NCI-H526 (cell line): Measurements from ENCODE around the gene CNTROB.

Source experiments
- DNase-seq, 2 experiments: peaks; one replicate each; lab custom pipeline; 2025; lab: John Stamatoyannopoulos, UW

Gene CNTROB

DNA sequence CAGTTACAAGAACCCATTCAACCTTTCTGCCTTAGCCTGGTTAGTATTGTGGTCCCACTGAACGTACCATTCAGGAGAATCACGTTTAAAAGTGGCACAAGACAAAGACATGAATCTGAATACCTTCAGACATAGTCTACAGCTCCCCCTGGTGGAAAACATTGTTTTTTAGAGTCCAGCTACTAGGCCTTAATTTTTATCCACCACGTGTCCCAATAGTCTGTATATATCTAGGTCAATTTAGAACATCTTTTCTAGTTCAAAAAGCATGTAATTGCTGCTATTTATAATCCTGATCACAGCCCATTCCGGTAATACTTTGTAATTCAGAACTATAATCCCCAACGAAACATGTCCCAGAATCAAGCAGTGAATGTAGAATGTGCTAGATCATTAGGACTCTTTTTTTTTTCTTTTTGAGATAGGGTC is 56.8 kb downstream of the CNTROB start:
- peak; percentile 76 to 90 for DNase-seq

DNA sequence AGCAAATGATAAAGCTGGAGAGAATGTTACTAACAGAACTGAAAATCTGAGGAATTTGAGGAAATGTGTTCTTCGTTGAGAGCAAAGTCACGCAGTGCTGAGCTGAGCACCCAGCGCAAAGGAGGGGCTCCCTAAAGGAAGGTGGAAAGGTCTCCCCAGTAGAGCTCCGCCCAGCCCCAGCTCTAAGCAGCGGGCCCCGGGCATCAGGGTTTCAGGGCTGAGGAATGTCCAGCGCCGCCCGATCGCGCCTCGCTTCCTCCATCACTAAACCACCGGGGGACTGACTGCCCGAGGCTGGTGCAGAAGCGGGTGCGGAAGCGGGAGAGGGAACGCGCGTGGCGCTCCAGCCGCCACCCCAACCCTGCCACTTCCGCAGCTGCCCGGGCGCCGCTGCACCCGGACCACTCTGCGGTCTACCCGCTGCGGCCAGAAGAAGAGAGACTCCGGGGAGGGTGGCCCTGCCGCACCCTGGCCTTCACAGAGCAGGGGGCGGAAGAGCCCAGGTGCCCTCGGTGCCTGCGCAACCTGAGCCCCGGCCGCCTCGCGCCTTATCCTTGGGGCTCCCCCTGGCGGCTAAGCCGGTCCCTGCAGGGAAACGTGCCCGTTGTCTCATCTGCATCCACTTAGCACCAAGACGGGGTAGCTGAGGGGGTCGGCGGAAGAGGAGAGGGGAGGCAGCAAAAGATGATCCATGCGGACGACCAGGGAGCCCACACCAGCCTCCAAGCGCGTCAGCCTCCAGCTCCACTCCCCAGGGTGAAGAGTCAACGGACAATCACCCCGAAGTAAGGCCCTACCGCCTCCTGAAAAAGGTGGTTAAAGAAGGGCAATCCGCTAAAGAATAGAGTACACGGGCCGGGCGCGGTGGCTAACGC is 58.0 kb downstream of the CNTROB start:
- DNase-seq = peak; percentile 41 to 81

DNA sequence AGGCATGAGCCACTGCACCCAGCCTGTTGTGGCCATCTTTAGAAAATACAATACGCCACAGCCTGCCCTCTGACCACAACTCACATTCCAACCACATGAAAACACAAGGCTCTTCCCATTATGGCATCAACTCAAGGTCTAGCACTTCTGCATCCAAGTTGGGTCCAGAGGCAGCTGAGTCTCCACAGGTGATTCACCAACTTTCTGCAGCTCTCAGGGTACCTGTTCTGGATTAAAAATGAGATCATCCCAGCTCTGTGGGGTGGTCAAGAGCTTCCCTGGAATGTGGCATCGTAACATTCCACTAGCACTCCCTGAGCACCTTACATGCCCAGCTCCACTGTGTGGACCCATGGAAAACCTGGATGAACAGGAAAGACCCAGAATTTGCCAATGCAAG is 60.5 kb downstream of the CNTROB start:
- no peak for DNase-seq

DNA sequence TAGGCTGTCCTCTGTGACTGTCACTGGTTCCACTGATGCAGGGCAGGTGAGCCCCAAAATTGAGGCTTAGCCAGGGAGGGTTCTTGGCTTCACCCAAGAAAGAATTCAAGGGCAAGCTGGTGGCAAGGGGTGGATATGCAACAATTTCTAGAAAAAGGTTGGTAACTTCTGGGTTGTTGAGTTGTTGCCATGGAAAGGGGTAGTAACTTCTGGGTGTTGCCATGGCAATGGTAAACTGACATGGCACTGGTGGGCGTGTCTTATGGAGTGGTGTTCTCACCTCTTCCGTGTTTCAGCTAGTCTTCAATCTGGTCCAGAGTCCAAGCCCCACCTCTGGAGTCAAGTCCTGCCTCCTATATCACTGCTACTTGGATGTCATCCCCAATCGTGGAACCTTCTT is 60.9 kb downstream of the CNTROB start:
- no peak for DNase-seq

DNA sequence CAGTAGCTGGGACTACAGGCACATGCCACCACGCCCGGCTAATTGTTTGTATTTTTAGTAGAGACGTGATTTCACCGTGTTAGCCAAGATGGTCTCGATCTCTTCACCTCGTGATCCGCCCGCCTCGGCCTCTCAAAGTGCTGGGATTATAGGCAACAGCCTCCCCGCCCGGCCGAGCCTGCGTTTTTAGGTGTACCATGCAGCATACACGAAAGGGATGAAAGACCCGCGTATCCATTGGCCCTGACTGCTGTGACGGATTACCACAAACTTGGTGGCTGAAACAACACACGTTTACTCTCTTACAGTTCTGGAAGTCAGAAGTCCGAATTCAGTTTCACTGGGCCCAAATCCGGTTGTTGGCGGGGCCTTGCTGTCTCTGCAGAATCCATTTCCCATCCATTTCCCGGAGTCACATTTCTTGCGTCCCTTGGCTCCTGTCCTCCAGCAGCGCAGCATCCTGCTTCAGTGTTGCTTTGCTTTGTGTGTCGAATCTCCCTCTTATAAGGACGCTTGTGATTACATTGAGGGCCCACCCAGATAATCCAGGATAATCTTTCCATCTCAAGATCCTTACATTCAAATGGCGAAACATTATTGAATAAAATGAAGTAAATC is 62.1 kb downstream of the CNTROB start:
- no peak for DNase-seq

DNA sequence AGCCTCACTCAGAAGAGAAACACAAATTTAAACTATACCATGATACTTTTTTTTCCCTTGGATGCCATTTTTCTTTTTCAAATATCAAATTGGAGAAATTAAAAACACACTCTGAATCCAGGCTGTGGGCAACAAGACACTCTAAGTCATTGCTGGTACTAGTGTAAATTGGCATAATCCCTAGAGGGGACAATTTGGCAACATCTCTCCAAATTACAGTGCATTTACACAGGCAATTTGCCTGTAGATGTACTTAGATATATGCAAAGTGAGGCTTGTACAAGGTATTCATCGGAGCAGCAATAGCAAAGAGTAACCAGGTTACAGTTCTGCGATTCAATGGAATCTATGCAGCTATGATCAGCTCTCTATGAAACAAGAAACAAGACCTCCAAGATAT is 63.7 kb downstream of the CNTROB start:
- DNase-seq = peak; percentile 44

DNA sequence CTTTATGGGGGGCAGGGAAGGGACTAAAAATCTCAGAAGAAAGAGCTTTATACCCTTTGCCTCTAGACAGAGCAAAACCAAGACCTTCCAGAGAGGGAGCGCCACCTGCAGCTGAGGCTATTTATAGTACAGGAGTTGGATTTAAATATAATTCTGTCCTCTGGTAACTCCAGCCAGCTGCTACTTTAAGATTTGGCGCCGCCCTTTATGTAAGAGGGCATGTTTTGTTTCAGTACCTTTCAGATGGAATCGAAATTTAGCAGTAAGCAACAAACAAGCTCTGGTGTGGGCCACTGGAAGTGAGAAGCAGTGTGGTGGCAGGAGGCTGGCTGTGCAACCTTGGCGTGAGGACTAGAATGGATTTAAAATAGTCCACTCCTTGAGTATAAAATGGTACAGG is 65.2 kb downstream of the CNTROB start:
- peak in 1 of 2 experiments; percentile 44 for DNase-seq
